ENCODE results near the gene UFSP2. TPM values are rescaled to one million over a fixed set of nuclear protein-coding genes. Genes with fewer than 3 reads are reported as not detected.

The UFSP2 gene
- total and polyA plus RNA-seq, 2 donors (not counting 1 experiment from before 2014, with no cell fraction given), result 43.1 to 43.2 TPM

- no peaks in the 10 kb centered on the region for H3K36me3 ChIP-seq (ENCODE audit: control insufficient read depth, insufficient read depth, low read length)
- H2AFZ ChIP-seq (ENCODE audit: low read length), result no peak overlapping the region
- no peaks in the 10 kb centered on the region for H3K27me3 ChIP-seq (ENCODE audit: control insufficient read depth, insufficient read depth, low read length)
- no peaks in the 10 kb centered on the region for H4K20me1 ChIP-seq (ENCODE audit: control insufficient read depth, extremely low read depth, insufficient read depth, low read length)
- H3K9me3 ChIP-seq (ENCODE audit: control insufficient read depth, insufficient read depth, low read depth, low read length), result no peaks in the 10 kb centered on the region
- DNase-seq (ENCODE audit: low read depth in 2 of 2), result no peak
- no peak overlapping the region for H3K9ac ChIP-seq (ENCODE audit: insufficient read depth, low read length)
- H3K79me2 ChIP-seq (ENCODE audit: control insufficient read depth, insufficient read depth, low read length), result no peaks in the 10 kb centered on the region
- no peaks in the 10 kb centered on the region for H3K4me1 ChIP-seq (ENCODE audit: control insufficient read depth, extremely low read depth, insufficient read depth, low read length)
- H3K27ac ChIP-seq (ENCODE audit: insufficient read depth, low read length), result no peak overlapping the region
- no peak overlapping the region for H3K4me3 ChIP-seq (replicated peaks in 1 of 4; ENCODE audit: control extremely low read depth in 1 of 4, insufficient read depth in 1 of 4, low read depth in 3 of 4, low read length in 4 of 4)
- TF ChIP-seq CTCF (conservative IDR thresholded peaks at IDR 0.05 in 1 of 2, IDR thresholded peaks at IDR 0.05 in 1 of 2; ENCODE audit: low read depth in 1 of 2, low read length in 2 of 2) (no peak), EZH2 (IDR thresholded peaks at IDR 0.05; ENCODE audit: low read length, missing control alignments) (no peak)
- H3K4me2 ChIP-seq (ENCODE audit: extremely low read depth, insufficient read depth, low read length), result no peak overlapping the region
Observed at GRCh38 chr4:185437809-185438208, 12.0 kb upstream of the UFSP2 start.

DNA sequence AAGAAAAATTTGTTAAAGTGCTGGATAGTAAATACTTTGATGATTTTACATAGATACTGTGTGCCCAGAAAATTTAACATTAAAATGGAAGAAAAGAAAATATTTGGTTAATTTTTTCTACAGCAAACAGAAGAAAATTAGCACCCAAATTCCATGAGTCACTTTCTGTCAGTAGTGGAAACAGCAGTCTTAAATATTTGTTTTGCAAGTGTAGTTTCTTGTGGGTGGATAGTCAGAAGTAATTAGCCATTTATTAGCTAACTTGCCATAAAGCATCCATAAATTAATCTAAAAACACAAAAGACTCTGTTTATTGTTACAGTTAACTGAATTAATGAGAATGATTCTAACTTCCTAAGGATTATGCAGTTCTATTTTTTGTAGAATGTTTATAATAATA, 9.7 kb upstream of the UFSP2 start:
- no peak for TF ChIP-seq EZH2 (IDR thresholded peaks at IDR 0.05; ENCODE audit: low read length, missing control alignments)

GRCh38 chr4:185429660-185430059, 3.9 kb upstream of the UFSP2 start:
- TF ChIP-seq EZH2 (IDR thresholded peaks at IDR 0.05; ENCODE audit: low read length, missing control alignments) (no peak), CTCF (conservative IDR thresholded peaks at IDR 0.05 in 1 of 2, IDR thresholded peaks at IDR 0.05 in 1 of 2; ENCODE audit: low read depth in 1 of 2, low read length in 2 of 2) (no peak)
- no peaks in the 10 kb centered on the region for H3K9me3 ChIP-seq (ENCODE audit: control insufficient read depth, insufficient read depth, low read depth, low read length)
- DNase-seq (ENCODE audit: low read depth in 2 of 2), result no peak
- H3K27ac ChIP-seq (ENCODE audit: insufficient read depth, low read length), result no peak overlapping the region
- H3K4me2 ChIP-seq (ENCODE audit: extremely low read depth, insufficient read depth, low read length), result no peak overlapping the region
- no peak overlapping the region for H2AFZ ChIP-seq (ENCODE audit: low read length)
- peaks cover 2% of the 10 kb centered on the region for H3K4me1 ChIP-seq (ENCODE audit: control insufficient read depth, extremely low read depth, insufficient read depth, low read length)
- no peaks in the 10 kb centered on the region for H3K36me3 ChIP-seq (ENCODE audit: control insufficient read depth, insufficient read depth, low read length)
- H3K79me2 ChIP-seq (ENCODE audit: control insufficient read depth, insufficient read depth, low read length), result peaks cover 6% of the 10 kb centered on the region
- H3K9ac ChIP-seq (ENCODE audit: insufficient read depth, low read length), result no peak overlapping the region
- H3K4me3 ChIP-seq (replicated peaks in 1 of 4; ENCODE audit: control extremely low read depth in 1 of 4, insufficient read depth in 1 of 4, low read depth in 3 of 4, low read length in 4 of 4), result no peak overlapping the region
- H4K20me1 ChIP-seq (ENCODE audit: control insufficient read depth, extremely low read depth, insufficient read depth, low read length), result no peaks in the 10 kb centered on the region
- no peaks in the 10 kb centered on the region for H3K27me3 ChIP-seq (ENCODE audit: control insufficient read depth, insufficient read depth, low read length)

More for the DNA sequence above, 9.7 kb upstream of the UFSP2 start:
- Histone ChIP-seq H3K27ac (ENCODE audit: insufficient read depth, low read length) (no peak overlapping the region), H3K9me3 (ENCODE audit: control insufficient read depth, insufficient read depth, low read depth, low read length) (no peaks in the 10 kb centered on the region), H3K4me3 (replicated peaks in 1 of 4; ENCODE audit: control extremely low read depth in 1 of 4, insufficient read depth in 1 of 4, low read depth in 3 of 4, low read length in 4 of 4) (no peak overlapping the region), H3K27me3 (ENCODE audit: control insufficient read depth, insufficient read depth, low read length) (no peaks in the 10 kb centered on the region), H2AFZ (ENCODE audit: low read length) (no peak overlapping the region), H4K20me1 (ENCODE audit: control insufficient read depth, extremely low read depth, insufficient read depth, low read length) (no peaks in the 10 kb centered on the region), H3K4me1 (ENCODE audit: control insufficient read depth, extremely low read depth, insufficient read depth, low read length) (no peaks in the 10 kb centered on the region), H3K79me2 (ENCODE audit: control insufficient read depth, insufficient read depth, low read length) (no peaks in the 10 kb centered on the region), H3K9ac (ENCODE audit: insufficient read depth, low read length) (no peak overlapping the region), H3K36me3 (ENCODE audit: control insufficient read depth, insufficient read depth, low read length) (no peaks in the 10 kb centered on the region), H3K4me2 (ENCODE audit: extremely low read depth, insufficient read depth, low read length) (no peak overlapping the region)
- no peak for DNase-seq (ENCODE audit: low read depth in 2 of 2)
